DMS53 treated with DMSO at 0.1 percent for 48 hours (cell line): ENCODE data around the gene ALG12.

ENCODE experiments used
- DNase-seq: peaks from one replicate; lab custom pipeline; 2025; ENCODE audit not compliant: unreplicated experiment; lab: John Stamatoyannopoulos, UW

ALG12 gene

DNA sequence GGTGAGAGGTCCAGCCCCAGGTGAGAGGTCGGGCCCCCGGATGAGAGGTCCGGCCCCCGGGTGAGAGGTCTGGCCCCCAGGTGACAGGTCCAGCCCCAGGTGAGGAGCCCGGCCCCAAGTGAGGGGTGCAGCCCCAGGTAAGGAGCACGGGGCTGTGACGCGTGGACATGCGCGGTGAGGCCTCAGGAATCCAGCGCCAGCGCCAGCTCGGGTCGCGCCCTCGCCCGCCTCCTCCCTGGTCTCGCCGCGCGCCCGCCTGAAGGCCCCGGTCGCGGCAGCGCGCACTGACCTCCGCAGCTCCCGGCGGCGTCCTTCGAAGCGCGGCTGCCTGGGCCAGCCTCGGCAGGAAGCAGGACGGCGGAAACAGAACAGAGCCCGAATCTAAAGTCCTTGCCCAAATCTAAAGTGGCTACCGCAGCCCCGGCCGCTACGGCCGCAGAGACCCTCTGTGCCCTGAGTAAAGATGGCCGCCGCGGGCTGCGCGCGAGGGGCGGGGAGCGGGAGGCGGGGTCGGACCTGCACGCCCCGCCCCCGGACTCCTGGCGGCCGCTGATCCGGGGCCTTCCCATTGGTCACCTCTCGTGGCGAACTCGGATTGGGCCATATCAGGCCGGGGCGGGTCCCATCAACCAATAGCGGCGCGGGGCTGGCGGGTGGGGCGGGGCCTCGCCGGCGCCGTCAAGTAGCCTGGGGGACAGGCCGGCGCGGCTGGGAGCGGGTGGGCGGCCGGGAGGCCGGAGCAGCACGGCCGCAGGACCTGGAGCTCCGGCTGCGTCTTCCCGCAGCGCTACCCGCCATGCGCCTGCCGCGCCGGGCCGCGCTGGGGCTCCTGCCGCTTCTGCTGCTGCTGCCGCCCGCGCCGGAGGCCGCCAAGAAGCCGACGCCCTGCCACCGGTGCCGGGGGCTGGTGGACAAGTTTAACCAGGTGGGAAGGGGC is at the start of gene ALG12, which contains the start of gene CRELD2:
ALG12 (minus strand) TSS at position 465 of the 937 bp plus-strand sequence. CDS start 4,673 bp downstream, outside the sequence.
CRELD2 (plus strand) TSS at position 661 of the 937 bp plus-strand sequence; CDS start at position 797, 136 bp downstream.
- peak; percentile 82 for DNase-seq

GRCh38 chr22:49967706-49968208 is 49.5 kb upstream of the ALG12 start:
- DNase-seq: no peak

- no peak for DNase-seq
These were observed 48.8 kb upstream of the ALG12 start for GRCh38 chr22:49966774-49967705.

- no peak for DNase-seq
These were observed 48.0 kb upstream of the ALG12 start for GRCh38 chr22:49966041-49966773.

GRCh38 chr22:49965091-49966040 is 47.1 kb upstream of the ALG12 start:
- DNase-seq: no peak

- DNase-seq: no peak
These were observed 46.2 kb upstream of the ALG12 start for GRCh38 chr22:49964136-49965090.

- DNase-seq: no peak
These were observed 45.4 kb upstream of the ALG12 start for GRCh38 chr22:49963647-49964026.

- DNase-seq: no peak
These were observed 44.8 kb upstream of the ALG12 start for GRCh38 chr22:49962751-49963646.

DNA sequence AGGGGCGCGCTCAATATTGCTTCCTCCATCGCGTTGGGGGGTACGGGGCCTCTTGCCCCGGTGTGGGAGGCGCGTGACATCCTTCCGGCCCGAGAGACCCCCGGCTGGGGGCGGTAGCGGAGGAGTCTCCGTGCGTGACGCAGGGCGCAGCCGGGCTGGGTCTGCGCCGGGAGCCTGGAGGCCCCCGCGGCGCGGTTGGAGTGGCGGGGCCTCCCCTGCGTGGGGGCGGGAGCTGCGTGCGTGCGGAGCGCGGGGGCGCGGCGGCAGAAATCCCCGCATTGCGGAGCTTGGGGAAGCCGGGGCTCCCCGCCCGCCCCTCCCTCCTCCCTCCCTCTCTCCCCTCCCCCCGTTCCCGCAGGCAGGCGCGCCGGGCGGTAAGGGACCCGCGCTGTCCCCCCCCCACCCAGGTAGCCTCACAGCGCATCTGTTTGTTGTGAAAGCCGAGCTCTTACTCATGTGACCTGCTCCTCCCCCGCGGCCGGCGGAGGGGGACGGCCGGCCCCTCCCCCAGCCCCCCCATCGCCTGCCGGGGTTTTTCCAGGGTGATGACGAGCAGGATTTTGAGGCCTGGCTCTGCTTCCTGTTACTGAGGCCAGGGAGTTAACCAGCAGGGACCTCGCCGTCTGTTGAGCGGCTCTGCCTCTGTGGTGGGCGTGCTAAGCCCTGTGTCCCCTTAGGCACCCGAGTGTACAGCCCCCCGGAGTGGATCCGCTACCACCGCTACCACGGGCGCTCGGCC is 43.9 kb upstream of the ALG12 start:
- DNase-seq: peak; percentile 63

GRCh38 chr22:49961601-49962011 is 43.4 kb upstream of the ALG12 start:
- no peak for DNase-seq

DNA sequence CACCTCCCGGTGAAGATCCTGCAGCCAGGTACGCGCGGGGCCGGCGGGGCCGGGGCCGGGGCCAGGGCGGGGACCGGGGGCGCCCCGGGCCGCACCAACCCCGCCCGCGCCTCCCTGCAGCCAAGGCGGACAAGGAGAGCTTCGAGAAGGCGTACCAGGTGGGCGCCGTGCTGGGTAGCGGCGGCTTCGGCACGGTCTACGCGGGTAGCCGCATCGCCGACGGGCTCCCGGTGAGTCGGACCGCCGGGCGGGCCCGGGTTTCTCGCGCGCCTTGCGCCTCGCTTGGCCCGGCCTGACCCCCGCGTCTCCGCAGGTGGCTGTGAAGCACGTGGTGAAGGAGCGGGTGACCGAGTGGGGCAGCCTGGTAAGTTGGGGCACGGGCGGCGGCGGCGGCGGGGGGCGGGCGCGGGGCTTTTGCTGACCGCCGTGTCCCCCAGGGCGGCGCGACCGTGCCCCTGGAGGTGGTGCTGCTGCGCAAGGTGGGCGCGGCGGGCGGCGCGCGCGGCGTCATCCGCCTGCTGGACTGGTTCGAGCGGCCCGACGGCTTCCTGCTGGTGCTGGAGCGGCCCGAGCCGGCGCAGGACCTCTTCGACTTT is 42.9 kb upstream of the ALG12 start:
- DNase-seq: no peak

DNA sequence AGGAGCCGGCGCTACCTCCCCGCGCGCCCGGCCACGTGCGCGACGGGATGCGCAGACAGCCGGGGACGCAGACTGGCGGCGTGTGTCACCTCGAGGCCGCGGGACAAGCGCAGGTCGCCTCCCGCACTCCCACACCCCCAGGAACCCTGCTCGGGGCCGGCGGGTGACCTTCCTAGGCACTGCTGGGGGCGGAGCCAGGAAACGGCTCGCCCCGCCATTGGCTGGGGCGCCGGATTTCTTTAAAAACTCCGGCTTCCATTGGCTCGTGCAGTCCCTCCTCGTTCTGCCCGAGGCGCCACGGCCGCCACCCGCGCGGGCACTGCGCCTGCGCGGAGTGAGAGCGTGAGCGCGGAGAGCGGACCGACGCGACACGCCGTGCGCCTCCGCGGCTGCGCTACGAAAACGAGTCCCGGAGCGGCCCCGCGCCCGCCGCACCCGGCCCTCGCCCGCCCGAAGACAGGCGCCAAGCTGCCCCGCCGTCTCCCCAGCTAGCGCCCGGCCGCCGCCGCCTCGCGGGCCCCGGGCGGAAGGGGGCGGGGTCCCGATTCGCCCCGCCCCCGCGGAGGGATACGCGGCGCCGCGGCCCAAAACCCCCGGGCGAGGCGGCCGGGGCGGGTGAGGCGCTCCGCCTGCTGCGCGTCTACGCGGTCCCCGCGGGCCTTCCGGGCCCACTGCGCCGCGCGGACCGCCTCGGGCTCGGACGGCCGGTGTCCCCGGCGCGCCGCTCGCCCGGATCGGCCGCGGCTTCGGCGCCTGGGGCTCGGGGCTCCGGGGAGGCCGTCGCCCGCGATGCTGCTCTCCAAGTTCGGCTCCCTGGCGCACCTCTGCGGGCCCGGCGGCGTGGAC is 42.1 kb upstream of the ALG12 start, which contains the start of gene PIM3:
PIM3 (plus strand) TSS at position 614 of the 846 bp plus-strand sequence; CDS start at position 790, 176 bp downstream.
- peak; percentile 82 for DNase-seq

GRCh38 chr22:49959782-49960158 is 41.5 kb upstream of the ALG12 start:
- no peak for DNase-seq

GRCh38 chr22:49958931-49959781 is 40.9 kb upstream of the ALG12 start:
- DNase-seq: peak; percentile 24
